ENCODE measurements around the gene CHST2. TPM values are rescaled to one million over a fixed set of nuclear protein-coding genes. Genes with fewer than 3 reads are reported as not detected.
A peak's percentile ranks its signal among the peaks of the same experiment; 100 is the strongest.

Gene CHST2
- total and polyA plus RNA-seq, 2 donors (not counting 1 experiment from before 2014, with no cell fraction given) = 1.1 to 2.6 TPM

DNA sequence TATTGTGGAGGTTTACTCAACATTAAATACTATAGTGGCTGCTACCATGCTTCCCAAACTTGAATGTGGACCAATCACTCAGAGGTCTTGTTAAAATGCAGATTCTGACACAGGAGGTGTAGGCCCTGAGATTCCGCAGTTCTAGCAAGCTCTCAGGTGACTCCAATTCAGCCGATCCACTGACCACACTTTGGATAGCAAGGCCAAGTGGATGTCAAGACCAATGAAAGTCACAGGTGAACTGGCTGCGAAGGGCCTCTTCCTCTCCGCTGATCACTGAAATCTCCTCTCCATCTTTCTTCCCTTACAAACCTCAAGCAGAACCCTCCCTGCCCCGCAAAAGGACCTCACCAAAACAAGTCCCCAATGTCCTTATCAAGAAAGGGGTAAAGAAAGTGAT lies 9.2 kb upstream of the CHST2 start:
- Histone ChIP-seq H3K27ac (ENCODE audit: insufficient read depth, low read length) (no peak overlapping the region), H4K20me1 (ENCODE audit: control insufficient read depth, extremely low read depth, insufficient read depth, low read length) (no peaks in the 10 kb centered on the region), H3K4me1 (ENCODE audit: control insufficient read depth, extremely low read depth, insufficient read depth, low read length) (no peaks in the 10 kb centered on the region), H2AFZ (ENCODE audit: low read length) (no peak overlapping the region), H3K9me3 (ENCODE audit: control insufficient read depth, insufficient read depth, low read depth, low read length) (no peaks in the 10 kb centered on the region), H3K4me2 (ENCODE audit: extremely low read depth, insufficient read depth, low read length) (no peak overlapping the region), H3K36me3 (ENCODE audit: control insufficient read depth, insufficient read depth, low read length) (no peaks in the 10 kb centered on the region), H3K79me2 (ENCODE audit: control insufficient read depth, insufficient read depth, low read length) (no peaks in the 10 kb centered on the region), H3K9ac (ENCODE audit: insufficient read depth, low read length) (no peak overlapping the region), H3K27me3 (ENCODE audit: control insufficient read depth, insufficient read depth, low read length) (peaks cover 4% of the 10 kb centered on the region), H3K4me3 (replicated peaks in 1 of 4; ENCODE audit: control extremely low read depth in 1 of 4, insufficient read depth in 1 of 4, low read depth in 3 of 4, low read length in 4 of 4) (no peak overlapping the region)
- DNase-seq (ENCODE audit: low read depth in 2 of 2) = no peak
- TF ChIP-seq, protein P1, sequence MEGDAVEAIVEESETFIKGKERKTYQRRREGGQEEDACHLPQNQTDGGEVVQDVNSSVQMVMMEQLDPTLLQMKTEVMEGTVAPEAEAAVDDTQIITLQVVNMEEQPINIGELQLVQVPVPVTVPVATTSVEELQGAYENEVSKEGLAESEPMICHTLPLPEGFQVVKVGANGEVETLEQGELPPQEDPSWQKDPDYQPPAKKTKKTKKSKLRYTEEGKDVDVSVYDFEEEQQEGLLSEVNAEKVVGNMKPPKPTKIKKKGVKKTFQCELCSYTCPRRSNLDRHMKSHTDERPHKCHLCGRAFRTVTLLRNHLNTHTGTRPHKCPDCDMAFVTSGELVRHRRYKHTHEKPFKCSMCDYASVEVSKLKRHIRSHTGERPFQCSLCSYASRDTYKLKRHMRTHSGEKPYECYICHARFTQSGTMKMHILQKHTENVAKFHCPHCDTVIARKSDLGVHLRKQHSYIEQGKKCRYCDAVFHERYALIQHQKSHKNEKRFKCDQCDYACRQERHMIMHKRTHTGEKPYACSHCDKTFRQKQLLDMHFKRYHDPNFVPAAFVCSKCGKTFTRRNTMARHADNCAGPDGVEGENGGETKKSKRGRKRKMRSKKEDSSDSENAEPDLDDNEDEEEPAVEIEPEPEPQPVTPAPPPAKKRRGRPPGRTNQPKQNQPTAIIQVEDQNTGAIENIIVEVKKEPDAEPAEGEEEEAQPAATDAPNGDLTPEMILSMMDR (conservative IDR thresholded peaks at IDR 0.05 in 1 of 2, IDR thresholded peaks at IDR 0.05 in 1 of 2; ENCODE audit: low read depth in 1 of 2, low read length in 2 of 2) = no peak
- no peak for TF ChIP-seq EZH2 (IDR thresholded peaks at IDR 0.05; ENCODE audit: low read length, missing control alignments)

DNA sequence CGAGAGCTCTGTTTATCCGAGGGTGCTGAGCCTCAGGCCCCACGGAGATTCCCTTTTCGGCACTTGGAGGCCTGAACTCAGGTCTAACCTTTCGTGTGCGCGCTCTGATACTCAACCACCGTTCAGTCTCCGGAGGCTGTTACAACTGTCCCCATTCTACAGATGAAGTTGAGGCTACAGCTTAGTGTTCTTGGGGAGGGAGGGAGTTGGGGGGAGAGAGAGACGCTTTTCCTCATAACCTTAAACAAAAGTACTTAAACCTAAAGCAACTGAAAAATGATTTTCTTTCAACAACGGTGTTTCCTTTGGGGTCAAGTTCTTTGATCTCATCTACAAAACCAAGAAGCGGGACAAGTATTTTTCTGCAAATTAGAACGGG lies 952 bp upstream of the CHST2 start:
- H3K4me1 ChIP-seq (ENCODE audit: control insufficient read depth, extremely low read depth, insufficient read depth, low read length) = no peaks in the 10 kb centered on the region
- no peak overlapping the region for H3K27ac ChIP-seq (ENCODE audit: insufficient read depth, low read length)
- H3K9ac ChIP-seq (ENCODE audit: insufficient read depth, low read length) = no peak overlapping the region
- peak overlapping the region; percentile 96 for H2AFZ ChIP-seq (ENCODE audit: low read length)
- TF ChIP-seq EZH2 (IDR thresholded peaks at IDR 0.05; ENCODE audit: low read length, missing control alignments) = no peak
- TF ChIP-seq, protein P1 (conservative IDR thresholded peaks at IDR 0.05 in 1 of 2, IDR thresholded peaks at IDR 0.05 in 1 of 2; ENCODE audit: low read depth in 1 of 2, low read length in 2 of 2) = no peak
- DNase-seq (ENCODE audit: low read depth in 2 of 2) = no peak
- no peaks in the 10 kb centered on the region for H3K79me2 ChIP-seq (ENCODE audit: control insufficient read depth, insufficient read depth, low read length)
- H3K27me3 ChIP-seq (ENCODE audit: control insufficient read depth, insufficient read depth, low read length) = no peaks in the 10 kb centered on the region
- no peaks in the 10 kb centered on the region for H3K9me3 ChIP-seq (ENCODE audit: control insufficient read depth, insufficient read depth, low read depth, low read length)
- no peaks in the 10 kb centered on the region for H3K36me3 ChIP-seq (ENCODE audit: control insufficient read depth, insufficient read depth, low read length)
- H4K20me1 ChIP-seq (ENCODE audit: control insufficient read depth, extremely low read depth, insufficient read depth, low read length) = no peaks in the 10 kb centered on the region
- H3K4me3 ChIP-seq (replicated peaks in 1 of 4; ENCODE audit: control extremely low read depth in 1 of 4, insufficient read depth in 1 of 4, low read depth in 3 of 4, low read length in 4 of 4) = peak overlapping the region; percentile 77 to 90 (median 80)
- peak overlapping the region; percentile 36 for H3K4me2 ChIP-seq (ENCODE audit: extremely low read depth, insufficient read depth, low read length)

DNA sequence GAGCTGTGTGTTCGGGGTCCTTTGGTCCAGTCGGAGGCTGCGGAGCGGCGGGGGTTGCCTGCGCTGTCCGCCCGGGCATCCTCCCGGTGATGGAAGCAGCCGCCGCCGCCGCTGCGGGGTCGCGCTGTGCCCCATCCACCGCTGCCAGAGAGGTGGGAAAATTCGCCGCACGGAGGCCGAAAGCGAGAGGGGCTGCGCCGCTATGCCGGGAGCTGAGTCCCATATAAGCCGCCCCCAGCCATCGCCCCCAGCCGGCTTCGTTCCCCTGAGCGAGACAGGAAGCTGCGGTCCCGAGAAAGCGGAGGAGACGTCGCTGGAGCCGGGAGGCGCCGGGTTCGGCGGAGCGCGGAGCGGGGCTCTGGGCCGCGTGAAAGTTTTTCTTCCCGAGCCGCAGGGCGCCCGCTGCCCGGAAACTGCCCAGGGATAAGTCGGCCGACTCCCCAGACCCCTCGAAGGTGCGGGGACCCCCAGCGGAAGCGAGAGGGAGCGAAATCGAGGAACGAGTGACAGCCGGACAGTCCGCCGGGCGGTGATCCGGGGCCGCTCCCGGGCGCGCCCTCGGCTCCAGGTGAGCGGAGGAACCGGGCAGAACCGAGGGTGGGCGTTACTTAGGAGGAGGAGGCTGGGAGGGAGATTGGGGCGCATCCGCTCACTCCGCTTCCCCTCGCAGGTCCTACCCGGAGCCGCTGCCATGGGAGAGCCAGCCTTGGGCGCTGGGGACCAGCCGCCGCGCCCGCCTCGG lies 574 bp downstream of the CHST2 start:
- H3K27me3 ChIP-seq (ENCODE audit: control insufficient read depth, insufficient read depth, low read length) = no peaks in the 10 kb centered on the region
- H3K79me2 ChIP-seq (ENCODE audit: control insufficient read depth, insufficient read depth, low read length) = no peaks in the 10 kb centered on the region
- DNase-seq (ENCODE audit: low read depth in 2 of 2) = peak; percentile 20 to 38
- H2AFZ ChIP-seq (ENCODE audit: low read length) = peak overlapping the region; percentile 63
- peak overlapping the region; percentile 21 for H3K4me2 ChIP-seq (ENCODE audit: extremely low read depth, insufficient read depth, low read length)
- peak overlapping the region; percentile 35 to 82 (median 63) for H3K4me3 ChIP-seq (replicated peaks in 1 of 4; ENCODE audit: control extremely low read depth in 1 of 4, insufficient read depth in 1 of 4, low read depth in 3 of 4, low read length in 4 of 4)
- no peaks in the 10 kb centered on the region for H3K4me1 ChIP-seq (ENCODE audit: control insufficient read depth, extremely low read depth, insufficient read depth, low read length)
- H3K27ac ChIP-seq (ENCODE audit: insufficient read depth, low read length) = no peak overlapping the region
- H3K9me3 ChIP-seq (ENCODE audit: control insufficient read depth, insufficient read depth, low read depth, low read length) = no peaks in the 10 kb centered on the region
- TF ChIP-seq, protein P1 (conservative IDR thresholded peaks at IDR 0.05 in 1 of 2, IDR thresholded peaks at IDR 0.05 in 1 of 2; ENCODE audit: low read depth in 1 of 2, low read length in 2 of 2) = no peak
- TF ChIP-seq EZH2 (IDR thresholded peaks at IDR 0.05; ENCODE audit: low read length, missing control alignments) = no peak
- no peaks in the 10 kb centered on the region for H3K36me3 ChIP-seq (ENCODE audit: control insufficient read depth, insufficient read depth, low read length)
- H4K20me1 ChIP-seq (ENCODE audit: control insufficient read depth, extremely low read depth, insufficient read depth, low read length) = no peaks in the 10 kb centered on the region
- peak overlapping the region; percentile 33 for H3K9ac ChIP-seq (ENCODE audit: insufficient read depth, low read length)

All from fibroblast of lung (primary cell).